HAP-1 (cell line): Measurements from ENCODE around the gene ARSH.

Experiments used
- DNase-seq, 2 experiments: peaks; one replicate each; pipeline ENCODE4 v3.0.0-alpha.2; 2016 to 2020; ENCODE audit warnings: low spot score in 2 of 2
- H3K27me3 ChIP-seq: fragments of 250-450 bp; sonication (Bioruptor Pico); 2 replicates; pipeline ENCODE4 v1.5.1; 2020; ENCODE audit warnings: low read depth, mild to moderate bottlenecking, moderate library complexity
- H3K36me3 ChIP-seq: fragments of 250-450 bp; sonication (Bioruptor Pico); replicated peaks from 2 replicates; pipeline ENCODE4 v1.5.1; 2020; ENCODE audit warnings: mild to moderate bottlenecking
- H3K4me1 ChIP-seq: fragments of 250-450 bp; sonication (Bioruptor Pico); 2 replicates; pipeline ENCODE4 v1.5.1; 2020; ENCODE audit warnings: mild to moderate bottlenecking
- H3K4me3 ChIP-seq: fragments of 250-450 bp; sonication (Bioruptor Pico); 2 replicates; pipeline ENCODE4 v1.5.1; 2020; ENCODE audit warnings: mild to moderate bottlenecking, moderate library complexity
- H3K9me3 ChIP-seq: fragments of 250-450 bp; sonication (Bioruptor Pico); 2 replicates; pipeline ENCODE4 v1.5.1; 2020; ENCODE audit warnings: mild to moderate bottlenecking, moderate library complexity
- in situ Hi-C: fragments of 300-500 bp; cut with MboI; formaldehyde crosslinking; loops from 3 replicates; pipeline ENCODE4 v1.14.3; 2020; ENCODE audit warnings: low sequenced_read_pairs, inconsistent platforms, mixed read lengths

ARSH gene

GRCh38 chrX:3066555-3066954, 60.2 kb downstream of the ARSH start:
- Histone ChIP-seq H3K36me3 (no peaks in the 10 kb centered on the region), H3K9me3 (no peaks in the 10 kb centered on the region), H3K4me3 (no peak overlapping the region), H3K27me3 (peaks cover 5% of the 10 kb centered on the region), H3K4me1 (no peaks in the 10 kb centered on the region)
- in situ Hi-C loops, result no loop called here
- no peak for DNase-seq

GRCh38 chrX:3075959-3076358, 69.6 kb downstream of the ARSH start:
- Histone ChIP-seq H3K27me3 (no peaks in the 10 kb centered on the region; the same call in 1 of the 2 replicates), H3K9me3 (no peaks in the 10 kb centered on the region), H3K4me1 (no peaks in the 10 kb centered on the region), H3K4me3 (no peak overlapping the region), H3K36me3 (no peaks in the 10 kb centered on the region)
- in situ Hi-C loops, result no loop called here
- DNase-seq, result no peak

GRCh38 chrX:3076416-3076991, 70.2 kb downstream of the ARSH start:
- Histone ChIP-seq H3K36me3 (no peaks in the 10 kb centered on the region), H3K9me3 (no peaks in the 10 kb centered on the region), H3K27me3 (no peaks in the 10 kb centered on the region; the same call in 1 of the 2 replicates), H3K4me1 (no peaks in the 10 kb centered on the region), H3K4me3 (no peak overlapping the region)
- no peak for DNase-seq
- in situ Hi-C loops, result no loop called here
